ENCODE results near the gene OR2K2.

Gene OR2K2

GRCh38 chr9:111372297-111372696, 42.3 kb upstream of the OR2K2 start:
- Histone ChIP-seq H2AFZ (ENCODE audit: low read depth, low read length, severe bottlenecking) (no peak overlapping the region), H3K9me2 (replicated peaks; ENCODE audit: insufficient read depth, low read length) (no peaks in the 10 kb centered on the region), H3K4me3 (ENCODE audit: insufficient read depth, low read length, poor library complexity, severe bottlenecking) (no peak overlapping the region), H3K36me3 (ENCODE audit: low read length) (0 out of 2 replicates have a peak, but pooled peaks cover 3% of the 10 kb centered on the region), H3K27me3 (ENCODE audit: low read length) (no peaks in the 10 kb centered on the region), H3F3A (ENCODE audit: insufficient read depth) (no peaks in the 10 kb centered on the region), H3K79me2 (ENCODE audit: insufficient read depth, low read length) (no peaks in the 10 kb centered on the region), H3K4me2 (ENCODE audit: low read depth, low read length, poor library complexity, severe bottlenecking) (no peak overlapping the region), H4K20me1 (ENCODE audit: low read depth, low read length) (no peaks in the 10 kb centered on the region), H3K27ac (ENCODE audit: low read depth, low read length) (no peak overlapping the region), H3K9ac (ENCODE audit: low read length) (no peak overlapping the region), H3K9me3 (ENCODE audit: insufficient read depth, low read length) (no peaks in the 10 kb centered on the region)
- TF ChIP-seq CTCF (IDR thresholded peaks at IDR 0.05; ENCODE audit: insufficient read depth, low read length, poor library complexity, severe bottlenecking), result no peak
- no peak for TF ChIP-seq EZH2phosphoT487 (conservative IDR thresholded peaks at IDR 0.05; ENCODE audit: low read length)

- no peaks in the 10 kb centered on the region for H3K9me3 ChIP-seq (ENCODE audit: insufficient read depth, low read length)
- no peaks in the 10 kb centered on the region for H4K20me1 ChIP-seq (ENCODE audit: low read depth, low read length)
- no peak overlapping the region for H3K4me3 ChIP-seq (ENCODE audit: insufficient read depth, low read length, poor library complexity, severe bottlenecking)
- H3K36me3 ChIP-seq (ENCODE audit: low read length), result peaks cover 4% of the 10 kb centered on the region; the same call in 1 of the 2 replicates
- H2AFZ ChIP-seq (ENCODE audit: low read depth, low read length, severe bottlenecking), result no peak overlapping the region
- H3F3A ChIP-seq (ENCODE audit: insufficient read depth), result no peaks in the 10 kb centered on the region
- TF ChIP-seq EZH2phosphoT487 (conservative IDR thresholded peaks at IDR 0.05; ENCODE audit: low read length), result no peak
- no peak for TF ChIP-seq CTCF (IDR thresholded peaks at IDR 0.05; ENCODE audit: insufficient read depth, low read length, poor library complexity, severe bottlenecking)
- H3K27me3 ChIP-seq (ENCODE audit: low read length), result no peaks in the 10 kb centered on the region
- H3K79me2 ChIP-seq (ENCODE audit: insufficient read depth, low read length), result no peaks in the 10 kb centered on the region
- H3K9ac ChIP-seq (ENCODE audit: low read length), result no peak overlapping the region
- no peak overlapping the region for H3K27ac ChIP-seq (ENCODE audit: low read depth, low read length)
- H3K4me2 ChIP-seq (ENCODE audit: low read depth, low read length, poor library complexity, severe bottlenecking), result no peak overlapping the region
- no peaks in the 10 kb centered on the region for H3K9me2 ChIP-seq (replicated peaks; ENCODE audit: insufficient read depth, low read length)
Measured at GRCh38 chr9:111366978-111367377, 37.0 kb upstream of the OR2K2 start.

- no peaks in the 10 kb centered on the region for H3K9me2 ChIP-seq (replicated peaks; ENCODE audit: insufficient read depth, low read length)
- H3K36me3 ChIP-seq (ENCODE audit: low read length), result peaks cover 3% of the 10 kb centered on the region; the same call in 1 of the 2 replicates
- no peak overlapping the region for H2AFZ ChIP-seq (ENCODE audit: low read depth, low read length, severe bottlenecking)
- H3K79me2 ChIP-seq (ENCODE audit: insufficient read depth, low read length), result no peaks in the 10 kb centered on the region
- H3K4me2 ChIP-seq (ENCODE audit: low read depth, low read length, poor library complexity, severe bottlenecking), result no peak overlapping the region
- no peaks in the 10 kb centered on the region for H3K9me3 ChIP-seq (ENCODE audit: insufficient read depth, low read length)
- H3K27ac ChIP-seq (ENCODE audit: low read depth, low read length), result no peak overlapping the region
- no peak overlapping the region for H3K4me3 ChIP-seq (ENCODE audit: insufficient read depth, low read length, poor library complexity, severe bottlenecking)
- no peak for TF ChIP-seq EZH2phosphoT487 (conservative IDR thresholded peaks at IDR 0.05; ENCODE audit: low read length)
- TF ChIP-seq CTCF (IDR thresholded peaks at IDR 0.05; ENCODE audit: insufficient read depth, low read length, poor library complexity, severe bottlenecking), result no peak
- no peaks in the 10 kb centered on the region for H3F3A ChIP-seq (ENCODE audit: insufficient read depth)
- no peaks in the 10 kb centered on the region for H4K20me1 ChIP-seq (ENCODE audit: low read depth, low read length)
- no peak overlapping the region for H3K9ac ChIP-seq (ENCODE audit: low read length)
- no peaks in the 10 kb centered on the region for H3K27me3 ChIP-seq (ENCODE audit: low read length)
Measured at GRCh38 chr9:111362526-111362925, 32.5 kb upstream of the OR2K2 start.

Measured in SU-DHL-6 (cell line).